Activated T-cell treated with anti-CD3 and anti-CD28 coated beads, Interleukin-2, amount 50 U/mL, for 72 hours (primary cell): Measurements from ENCODE around the gene KATNB1. TPM values are rescaled to one million over a fixed set of nuclear protein-coding genes. Genes with fewer than 3 reads are reported as not detected.
"Not testable (repeated sequence)": the region's sequence is repeated elsewhere in the genome, so short reads cannot be mapped to it uniquely, and the experiment has no call there.

ENCODE experiments used
- ATAC-seq, 2 donors: fragments of 150-1000 bp; cut with Tn5 transposase; replicated peaks in 1 of 2; 2 replicates each; pipeline ENCODE4 v1.10.0; 2021; ENCODE audit warnings: moderate library complexity in 2 of 2, mild to moderate bottlenecking in 1 of 2
- DNase-seq, 2 donors: peaks; one replicate each; pipeline ENCODE4 v3.0.0; 2021 to 2022; ENCODE audit warnings: mixed read lengths in 1 of 2
- H3K27ac Mint-ChIP-seq: one replicate; pipeline ENCODE4 v1.8.0; 2022; ENCODE audit warnings: mild to moderate bottlenecking, moderate library complexity, mixed read lengths
- H3K27me3 Mint-ChIP-seq: one replicate; pipeline ENCODE4 v1.8.0; 2022; ENCODE audit warnings: low read depth, mixed read lengths
- H3K36me3 Mint-ChIP-seq, 2 donors: one replicate each; pipeline ENCODE4 v1.8.0; 2022; ENCODE audit warnings: mixed read lengths in 2 of 2, mild to moderate bottlenecking in 1 of 2; ENCODE audit not compliant: insufficient read depth in 2 of 2
- H3K4me1 Mint-ChIP-seq: one replicate; pipeline ENCODE4 v1.8.0; 2022; ENCODE audit warnings: low read depth, mixed read lengths
- H3K4me3 Mint-ChIP-seq, 2 donors: one replicate each; pipeline ENCODE4 v1.8.0; 2022; ENCODE audit warnings: mild to moderate bottlenecking in 2 of 2, mixed read lengths in 2 of 2, moderate library complexity in 2 of 2
- H3K9me3 Mint-ChIP-seq, 2 donors: one replicate each; pipeline ENCODE4 v1.8.0; 2022; ENCODE audit warnings: mixed read lengths in 2 of 2
- total RNA-seq, 2 donors: library from RNA; stranded (reverse); gene quantifications; one replicate each; pipeline ENCODE4 v1.2.3, GENCODE V29; 2022

KATNB1 gene
- total RNA-seq, 2 donors from 2014 or later: 23.2 to 31.3 TPM

DNA sequence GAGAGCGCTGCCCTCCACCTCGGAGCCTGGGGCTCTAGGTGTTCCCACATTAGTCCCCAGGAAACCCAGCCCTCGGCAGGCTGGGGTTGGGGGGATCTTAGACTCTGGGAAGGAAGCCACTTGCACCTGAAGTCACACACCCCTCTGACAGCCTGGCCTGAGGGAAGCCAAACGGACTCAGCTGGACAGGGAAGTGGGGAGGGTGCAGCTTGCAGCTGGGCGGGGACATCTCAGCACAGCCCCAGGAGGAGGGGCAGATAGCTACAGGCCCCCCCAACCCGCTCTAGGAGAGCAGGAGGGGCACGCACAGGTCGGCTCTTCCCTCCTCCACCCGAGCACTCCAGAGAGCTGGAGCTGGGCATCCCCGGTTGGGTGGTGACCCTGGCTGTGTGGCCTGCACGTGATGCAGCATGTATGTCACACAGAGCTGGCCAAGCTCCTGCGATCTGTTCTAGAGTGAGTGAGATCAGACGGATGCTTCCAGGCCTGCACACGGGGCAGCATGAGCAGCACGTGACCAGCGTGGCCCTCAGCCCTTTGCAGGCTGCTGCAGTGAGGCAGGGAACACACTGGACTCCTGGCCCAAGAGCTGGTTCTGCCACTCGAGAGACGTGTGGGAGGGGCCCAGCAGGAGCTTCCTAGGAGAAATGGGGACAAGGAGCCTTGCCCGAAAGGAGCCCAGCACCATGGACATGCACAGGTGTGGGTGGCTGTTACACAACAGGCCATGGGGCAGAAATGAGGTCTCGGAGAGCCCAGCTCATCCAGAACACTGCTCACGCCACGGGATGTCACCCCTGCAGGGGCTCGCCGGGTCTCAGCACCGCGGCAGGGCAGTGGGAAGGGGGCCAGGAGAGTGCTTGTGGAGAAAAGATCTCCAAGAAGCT is 51.3 kb downstream of the KATNB1 start:
- Mint-ChIP-seq H3K9me3 (no peaks in the 10 kb centered on the region), H3K27ac (no peak overlapping the region), H3K36me3 (no peaks in the 10 kb centered on the region), H3K27me3 (no peaks in the 10 kb centered on the region), H3K4me1 (no peaks in the 10 kb centered on the region), H3K4me3 (no peak overlapping the region)
- DNase-seq (no peak), ATAC-seq (no peak)

DNA sequence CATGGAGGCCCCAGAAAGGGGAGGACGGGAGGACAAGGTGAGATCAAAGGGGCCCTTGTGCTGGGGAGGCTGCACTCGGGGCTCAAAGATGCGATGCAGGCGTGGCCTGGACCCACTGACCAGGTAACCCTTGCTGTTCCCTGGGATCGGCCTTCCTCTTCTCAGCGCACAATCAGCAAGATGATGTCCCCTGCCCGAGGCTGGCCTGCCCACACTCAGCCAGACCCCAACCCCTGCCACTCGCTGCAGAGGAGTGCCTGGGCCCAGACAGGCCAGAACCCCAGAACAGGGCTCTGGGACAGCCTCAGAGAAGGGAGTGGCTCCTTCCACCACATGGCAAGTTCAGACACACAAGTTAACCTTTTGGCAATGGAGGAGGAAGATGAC is 51.9 kb downstream of the KATNB1 start:
- H3K27ac Mint-ChIP-seq: no peak overlapping the region
- ATAC-seq (no peak), DNase-seq (no peak)
- H3K4me1 Mint-ChIP-seq: no peaks in the 10 kb centered on the region
- no peaks in the 10 kb centered on the region for H3K27me3 Mint-ChIP-seq
- no peaks in the 10 kb centered on the region for H3K36me3 Mint-ChIP-seq
- no peak overlapping the region for H3K4me3 Mint-ChIP-seq
- H3K9me3 Mint-ChIP-seq: no peaks in the 10 kb centered on the region

DNA sequence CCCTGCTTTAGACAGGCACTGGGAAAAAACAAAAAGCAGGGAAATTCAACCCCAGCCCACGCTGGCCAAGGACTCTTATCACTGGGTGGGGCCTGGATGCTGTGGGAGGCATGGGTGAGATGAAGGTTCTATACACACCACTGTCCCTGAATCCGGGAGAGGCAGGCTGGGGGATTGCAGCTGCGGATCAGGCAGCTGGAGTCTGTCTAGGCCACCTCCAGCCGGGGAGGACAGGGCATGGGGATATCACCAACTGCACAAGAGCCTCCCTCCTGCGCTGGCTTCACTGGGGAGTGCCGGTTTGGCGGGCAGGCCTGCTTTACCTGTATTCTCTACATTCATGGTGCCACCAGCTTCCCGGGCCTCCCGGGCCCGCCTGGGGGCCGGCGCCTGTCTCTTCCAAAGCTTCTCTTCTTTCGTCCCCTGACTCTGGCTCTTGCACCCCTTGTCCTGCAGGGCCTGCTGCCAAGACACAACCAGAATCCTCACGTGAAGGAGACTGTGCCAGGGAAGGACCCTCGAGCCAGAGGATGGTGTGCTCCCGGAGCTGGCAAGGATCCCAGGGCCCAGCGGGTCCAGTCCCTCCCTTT is 52.8 kb downstream of the KATNB1 start:
- Mint-ChIP-seq H3K27me3 (no peaks in the 10 kb centered on the region), H3K9me3 (no peaks in the 10 kb centered on the region), H3K27ac (no peak overlapping the region), H3K4me3 (no peak overlapping the region), H3K4me1 (no peaks in the 10 kb centered on the region), H3K36me3 (no peaks in the 10 kb centered on the region)
- no peak for ATAC-seq
- DNase-seq: no peak

DNA sequence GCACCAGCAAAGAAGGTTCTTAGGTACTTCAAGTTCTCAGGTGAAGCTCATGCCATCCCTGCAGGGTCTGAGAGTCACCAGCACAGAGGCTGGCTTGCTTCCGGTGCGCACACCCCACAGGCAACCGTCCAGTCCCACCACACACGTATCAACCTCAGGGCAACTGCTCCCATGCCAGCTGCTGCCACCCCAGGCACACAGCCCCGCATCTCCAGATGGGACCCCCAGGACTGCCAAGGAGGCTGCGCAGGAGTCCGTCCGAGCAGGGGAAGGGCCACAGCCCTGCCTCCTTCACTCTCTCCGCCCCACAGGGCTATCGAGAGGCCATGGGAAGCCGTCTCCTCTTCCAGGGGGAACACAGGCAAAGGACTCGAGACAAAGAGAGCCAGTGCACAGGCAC is 53.4 kb downstream of the KATNB1 start:
- H3K9me3 Mint-ChIP-seq: no peaks in the 10 kb centered on the region
- no peaks in the 10 kb centered on the region for H3K27me3 Mint-ChIP-seq
- no peak overlapping the region for H3K4me3 Mint-ChIP-seq
- no peak overlapping the region for H3K27ac Mint-ChIP-seq
- no peaks in the 10 kb centered on the region for H3K4me1 Mint-ChIP-seq
- ATAC-seq: no peak
- DNase-seq: no peak
- no peaks in the 10 kb centered on the region for H3K36me3 Mint-ChIP-seq

DNA sequence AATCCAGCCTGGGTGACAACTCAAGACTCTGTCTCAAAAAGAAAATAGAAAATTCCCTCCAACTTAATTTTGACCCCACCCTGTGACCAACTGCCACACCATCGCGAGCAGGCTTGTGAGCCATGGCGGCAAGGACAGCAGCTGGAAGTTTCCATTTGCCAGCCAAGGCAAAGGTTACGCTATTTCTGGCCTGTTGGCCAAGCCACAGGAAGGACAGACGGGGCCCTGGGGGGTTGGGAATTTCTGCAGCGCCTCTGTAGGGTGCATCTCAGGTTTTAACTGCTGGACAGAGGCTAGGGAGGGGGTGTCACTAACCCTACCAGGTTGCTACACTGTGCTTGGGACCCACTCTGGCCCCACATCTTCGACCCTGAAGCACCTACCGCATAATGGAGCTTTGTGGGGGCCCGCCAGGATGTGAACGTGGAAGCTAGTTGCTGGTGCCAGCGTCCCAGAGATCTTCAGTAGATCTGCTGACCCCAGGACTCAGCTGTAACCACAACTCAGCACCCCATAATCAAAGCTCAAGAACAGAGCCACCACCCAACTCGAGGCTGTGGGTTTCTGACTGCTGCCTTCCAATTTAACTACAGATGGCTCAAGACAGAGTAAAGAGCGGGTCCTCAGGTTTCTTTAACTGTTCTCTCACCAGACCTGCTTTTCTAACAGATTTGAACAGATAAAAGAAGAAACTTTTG is 55.8 kb downstream of the KATNB1 start:
- no peaks in the 10 kb centered on the region for H3K9me3 Mint-ChIP-seq
- no peak overlapping the region for H3K27ac Mint-ChIP-seq
- H3K4me1 Mint-ChIP-seq: no peaks in the 10 kb centered on the region
- no peak overlapping the region for H3K4me3 Mint-ChIP-seq
- no peaks in the 10 kb centered on the region for H3K36me3 Mint-ChIP-seq
- no peaks in the 10 kb centered on the region for H3K27me3 Mint-ChIP-seq
- ATAC-seq (no peak), DNase-seq (no peak)

DNA sequence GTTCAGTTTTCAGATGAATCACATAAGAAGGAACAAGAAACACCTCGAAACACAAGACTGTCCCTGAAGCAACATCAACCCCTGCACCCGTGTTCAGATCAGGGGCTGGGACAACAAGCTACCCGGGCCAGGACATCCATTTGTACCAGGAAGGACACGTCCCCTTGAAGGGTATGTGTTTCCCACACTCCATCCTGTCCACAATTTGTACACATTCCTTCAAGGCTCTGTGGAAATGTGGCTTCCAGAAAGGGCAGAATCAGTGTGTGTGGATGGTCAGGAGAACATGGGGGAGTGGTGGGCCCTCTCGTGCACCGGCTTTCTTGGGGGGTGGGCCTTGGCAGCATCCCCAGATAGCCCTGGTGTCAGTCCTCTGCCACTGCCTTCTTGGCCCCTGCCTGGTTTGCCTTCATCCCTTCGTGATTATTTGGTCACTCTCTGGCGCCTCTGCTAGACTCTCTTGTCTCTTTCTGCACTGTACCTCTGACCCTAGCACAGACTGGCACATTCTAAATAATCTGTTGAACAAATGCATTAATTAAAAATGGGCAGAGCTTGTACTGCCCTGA is 56.4 kb downstream of the KATNB1 start:
- ATAC-seq: no peak
- H3K4me3 Mint-ChIP-seq: no peak overlapping the region
- H3K27ac Mint-ChIP-seq: no peak overlapping the region
- H3K36me3 Mint-ChIP-seq: no peaks in the 10 kb centered on the region
- H3K27me3 Mint-ChIP-seq: peaks cover 5% of the 10 kb centered on the region
- no peak for DNase-seq
- no peaks in the 10 kb centered on the region for H3K4me1 Mint-ChIP-seq
- no peaks in the 10 kb centered on the region for H3K9me3 Mint-ChIP-seq

DNA sequence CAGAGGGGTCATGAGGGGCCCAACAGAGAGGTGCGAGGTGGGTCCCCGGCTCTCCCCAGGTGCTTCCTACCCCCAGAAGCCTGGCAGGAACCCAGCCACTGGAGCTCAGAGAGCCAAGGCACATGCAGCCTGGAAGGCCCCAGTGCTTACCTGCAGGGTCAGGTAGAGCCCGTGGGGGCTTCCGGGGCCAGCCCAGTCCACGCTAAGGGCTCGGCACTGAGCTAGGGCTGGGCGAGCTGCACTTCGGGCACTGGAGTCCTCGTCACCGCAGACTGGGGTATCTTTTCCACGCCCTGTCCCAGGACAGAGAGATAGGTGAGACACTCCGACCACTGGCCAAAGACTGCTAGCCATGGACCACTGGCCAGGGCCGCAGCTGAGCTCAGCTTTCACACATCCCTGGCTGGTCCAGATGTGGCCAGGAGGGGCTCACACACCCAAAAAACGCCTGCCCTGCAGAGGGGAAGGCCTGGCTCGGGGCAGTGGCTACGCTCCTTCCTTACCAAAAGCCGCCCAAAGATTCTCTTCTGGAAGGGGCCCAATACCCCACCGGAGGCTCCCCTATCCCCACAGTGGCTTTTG is 59.4 kb downstream of the KATNB1 start:
- Mint-ChIP-seq H3K27me3 (peaks cover 20% of the 10 kb centered on the region), H3K4me3 (no peak overlapping the region), H3K36me3 (no peaks in the 10 kb centered on the region), H3K4me1 (peaks cover 13% of the 10 kb centered on the region), H3K9me3 (no peaks in the 10 kb centered on the region), H3K27ac (no peak overlapping the region)
- DNase-seq (no peak), ATAC-seq (no peak)

DNA sequence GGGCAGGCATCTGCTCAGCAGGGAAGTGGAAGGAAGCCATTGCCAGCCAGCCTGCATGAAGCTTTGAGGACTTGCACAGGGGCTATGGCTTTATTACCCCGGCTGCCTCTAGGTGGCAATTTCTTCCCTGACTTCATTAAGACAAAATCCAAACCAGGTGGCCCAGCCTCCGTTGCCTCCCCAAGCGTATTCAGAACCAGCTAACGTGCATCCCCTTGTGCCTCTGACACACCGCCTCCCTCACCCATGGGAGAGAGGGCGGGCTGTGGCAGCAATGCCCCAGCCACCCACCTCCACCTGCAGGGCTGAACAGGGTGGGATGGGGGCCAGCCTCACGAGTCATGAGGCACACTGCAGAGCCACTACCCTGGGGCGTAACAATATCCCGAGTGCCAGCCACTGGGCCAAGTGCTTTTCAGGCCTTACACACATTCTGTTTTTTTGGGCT is 59.9 kb downstream of the KATNB1 start:
- H3K4me3 Mint-ChIP-seq: no peak overlapping the region
- H3K27ac Mint-ChIP-seq: no peak overlapping the region
- H3K36me3 Mint-ChIP-seq: no peaks in the 10 kb centered on the region
- H3K9me3 Mint-ChIP-seq: no peaks in the 10 kb centered on the region
- peaks cover 25% of the 10 kb centered on the region for H3K27me3 Mint-ChIP-seq
- peak; percentile 63 to 65 for ATAC-seq
- peaks cover 13% of the 10 kb centered on the region for H3K4me1 Mint-ChIP-seq
- peak; percentile 36 to 41 for DNase-seq

DNA sequence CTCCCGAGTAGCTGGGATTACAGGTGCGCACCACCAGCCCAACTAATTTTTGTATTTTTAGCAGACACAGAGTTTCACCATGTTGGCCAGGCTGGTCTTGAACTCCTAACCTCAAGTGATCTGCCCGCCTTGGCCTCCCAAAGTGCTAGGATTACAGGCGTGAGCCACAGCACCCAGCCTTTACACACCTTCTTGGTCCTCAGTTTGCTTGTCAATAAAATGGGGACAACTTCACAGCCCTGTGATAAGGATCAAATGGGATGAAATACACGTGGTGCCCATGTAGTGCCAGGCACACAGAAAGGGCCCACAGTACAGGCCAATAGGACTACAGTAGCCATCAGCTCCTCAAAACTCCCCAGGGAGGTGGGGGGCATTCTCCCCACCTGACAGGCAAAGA is 60.4 kb downstream of the KATNB1 start:
- not testable (repeated sequence) for H3K9me3 Mint-ChIP-seq, H3K36me3 Mint-ChIP-seq, DNase-seq, ATAC-seq, H3K4me3 Mint-ChIP-seq, H3K27ac Mint-ChIP-seq
- Mint-ChIP-seq H3K4me1 (peaks cover 13% of the 10 kb centered on the region), H3K27me3 (peaks cover 30% of the 10 kb centered on the region)

DNA sequence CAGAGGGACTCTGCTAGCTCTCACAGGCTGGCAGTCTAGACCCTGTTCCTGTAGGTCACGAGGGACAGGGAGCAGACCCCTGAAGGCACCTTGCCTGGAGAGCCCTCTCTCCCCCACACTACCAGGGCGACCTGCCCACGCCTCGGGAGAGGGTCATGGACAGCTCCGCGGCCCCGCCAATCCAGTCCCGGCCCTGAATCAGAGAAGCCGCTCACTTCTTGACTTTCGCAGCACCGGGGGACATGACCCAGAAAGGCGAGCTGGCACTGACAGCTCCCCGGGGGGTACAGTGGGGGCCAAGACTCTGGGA is 61.6 kb downstream of the KATNB1 start:
- Mint-ChIP-seq H3K27me3 (peaks cover 34% of the 10 kb centered on the region), H3K4me1 (peaks cover 13% of the 10 kb centered on the region), H3K4me3 (no peak overlapping the region), H3K9me3 (no peaks in the 10 kb centered on the region), H3K27ac (no peak overlapping the region), H3K36me3 (no peaks in the 10 kb centered on the region)
- no peak for DNase-seq
- no peak for ATAC-seq

DNA sequence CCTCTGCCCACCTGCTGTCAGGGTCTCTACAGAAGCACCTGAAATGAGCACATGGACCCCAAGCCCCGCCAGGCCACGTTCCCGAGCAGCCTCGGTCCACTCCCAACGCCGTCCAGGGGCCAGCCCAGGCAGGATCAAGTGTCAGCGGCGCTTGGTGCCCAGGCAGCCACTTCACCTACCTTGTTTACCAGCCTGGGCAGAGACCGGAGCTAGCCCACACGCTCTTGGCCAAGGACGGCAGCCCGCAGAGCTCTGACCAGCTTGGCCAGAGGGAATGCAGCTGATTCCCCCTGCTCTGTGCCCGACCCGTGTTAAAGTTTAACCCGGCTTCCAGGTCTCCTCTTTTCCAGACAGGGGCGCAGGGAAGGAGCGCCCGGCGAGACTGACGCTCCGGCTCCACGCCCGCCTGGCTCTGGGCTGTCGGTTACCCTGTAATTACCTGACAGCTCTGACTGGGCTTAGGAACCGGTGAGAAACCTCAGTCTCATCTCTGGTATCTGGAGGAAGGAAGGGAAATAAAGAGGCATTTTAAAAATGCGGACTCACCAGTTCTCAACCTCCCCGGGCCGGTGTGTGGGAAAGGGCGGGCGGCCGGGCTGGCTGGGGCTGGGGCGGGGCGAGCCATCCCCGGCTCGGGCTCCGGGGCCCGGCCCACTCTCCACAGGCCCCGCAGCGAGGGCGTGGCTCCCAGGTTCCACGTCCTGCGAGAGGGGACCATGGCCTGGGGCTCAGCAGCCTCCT is 62.1 kb downstream of the KATNB1 start:
- DNase-seq: no peak
- peaks cover 0 to 2% of the 10 kb centered on the region in 2 donors for H3K36me3 Mint-ChIP-seq
- H3K4me1 Mint-ChIP-seq: peaks cover 17% of the 10 kb centered on the region
- H3K4me3 Mint-ChIP-seq: no peak overlapping the region
- no peak for ATAC-seq
- no peaks in the 10 kb centered on the region for H3K9me3 Mint-ChIP-seq
- peaks cover 38% of the 10 kb centered on the region for H3K27me3 Mint-ChIP-seq
- H3K27ac Mint-ChIP-seq: no peak overlapping the region

DNA sequence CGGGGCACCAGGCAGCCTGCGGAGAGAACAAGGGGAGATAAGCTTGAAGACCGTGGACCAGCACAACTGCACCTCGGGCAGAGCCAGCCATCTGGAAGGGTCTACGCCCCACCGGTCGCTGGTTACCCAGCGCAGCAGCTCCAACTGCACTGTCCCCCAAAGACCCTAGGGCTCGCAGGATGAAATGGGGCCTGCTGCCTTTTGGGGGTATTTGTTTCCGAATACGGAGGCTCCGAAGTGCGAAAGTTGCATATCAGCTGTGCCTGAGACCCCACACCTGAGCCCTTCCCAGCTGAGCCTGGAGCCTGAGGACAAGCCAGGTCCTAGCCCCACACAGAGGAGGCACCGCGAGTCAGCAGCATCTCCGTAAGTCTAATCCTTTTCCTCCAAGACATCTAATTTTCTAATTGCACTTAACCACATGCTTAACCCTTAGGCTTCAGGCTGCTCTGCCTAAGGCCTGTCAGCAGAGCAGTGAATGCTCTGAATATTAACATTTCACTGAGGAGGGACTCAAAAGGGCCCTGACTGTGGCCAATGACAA is 62.8 kb downstream of the KATNB1 start:
- H3K27me3 Mint-ChIP-seq: peaks cover 45% of the 10 kb centered on the region
- no peak for ATAC-seq
- H3K4me1 Mint-ChIP-seq: peaks cover 23% of the 10 kb centered on the region
- H3K27ac Mint-ChIP-seq: no peak overlapping the region
- H3K36me3 Mint-ChIP-seq: peaks cover 1 to 3% of the 10 kb centered on the region in 2 donors
- no peak overlapping the region for H3K4me3 Mint-ChIP-seq
- no peaks in the 10 kb centered on the region for H3K9me3 Mint-ChIP-seq
- no peak for DNase-seq
